Lower lobe of right lung (tissue), 2 donors: Measurements from ENCODE around the gene TMEM131. TPM values are rescaled to one million over a fixed set of nuclear protein-coding genes. Genes with fewer than 3 reads are reported as not detected.

ENCODE experiments used
- ATAC-seq, 2 donors: fragments of 200-7000 bp; cut with Tn5 transposase; one replicate each; pipeline ENCODE4 v1.9.1; 2020 to 2022; ENCODE audit warnings: mild to moderate bottlenecking in 2 of 2, moderate library complexity in 2 of 2
- DNase-seq: peaks from one replicate; pipeline ENCODE4 v3.0.0-alpha.2; 2020
- H3K27ac ChIP-seq: fragments of 200-600 bp; one replicate; pipeline ENCODE4 v1.8.0; 2022
- H3K27me3 ChIP-seq: fragments of 200-600 bp; one replicate; pipeline ENCODE4 v1.8.0; 2022; ENCODE audit warnings: low read depth
- H3K36me3 ChIP-seq: fragments of 200-600 bp; one replicate; pipeline ENCODE4 v1.8.0; 2022; ENCODE audit warnings: mild to moderate bottlenecking
- H3K4me1 ChIP-seq: fragments of 200-600 bp; one replicate; pipeline ENCODE4 v1.8.0; 2022
- H3K4me3 ChIP-seq: fragments of 200-600 bp; one replicate; pipeline ENCODE4 v1.8.0; 2022; ENCODE audit warnings: mild to moderate bottlenecking
- H3K9me3 ChIP-seq: fragments of 200-600 bp; one replicate; pipeline ENCODE4 v1.8.0; 2022
- CTCF ChIP-seq: fragments of 200-600 bp; IDR thresholded peaks from one replicate; pipeline ENCODE4 v1.8.0; 2022; ENCODE audit warnings: antibody characterized with exemption, mild to moderate bottlenecking
- intact Hi-C: fragments of 100-400 bp; cut with DNase I; formaldehyde crosslinking; loops from one replicate; pipeline ENCODE4 v1.11.0; 2022
- total RNA-seq: library from RNA; stranded (reverse); fragmentation: NEBNext Ultra II Directional; extraction: Animal tissue kit (Norgen Biotek cat#: 25700); gene quantifications from one replicate; pipeline ENCODE4 v1.2.1, GENCODE V29; 2021
- donor health status: DM: no; HTN: yes; CAD: no; lungs with severe emphysema.

The TMEM131 gene
- total RNA-seq, 1 donor from 2014 or later, result 42.2 TPM

DNA sequence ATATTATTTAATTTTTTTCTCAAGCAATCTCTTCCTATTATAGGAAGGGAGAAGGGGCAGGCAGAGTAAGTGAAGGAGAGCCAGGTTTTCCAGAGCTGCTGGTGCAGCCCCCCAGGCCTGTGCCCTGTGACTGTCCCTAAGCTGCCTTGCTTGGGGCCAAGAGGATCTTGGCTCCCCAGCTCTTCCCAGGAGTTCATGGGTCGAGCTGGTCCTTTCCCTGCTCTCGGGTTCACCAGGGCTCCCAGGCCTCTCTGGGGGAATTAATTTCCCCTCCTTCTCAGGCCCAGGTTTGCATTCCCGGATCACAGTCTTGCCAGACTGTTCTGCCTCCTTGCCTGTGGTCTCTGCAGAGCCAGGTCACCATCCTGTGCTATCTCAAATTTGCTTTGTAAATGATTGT is 12.7 kb upstream of the TMEM131 start:
- Histone ChIP-seq H3K27me3 (no peaks in the 10 kb centered on the region), H3K9me3 (no peaks in the 10 kb centered on the region), H3K4me1 (peaks cover 14% of the 10 kb centered on the region), H3K27ac (no peak overlapping the region), H3K36me3 (no peaks in the 10 kb centered on the region), H3K4me3 (no peak overlapping the region)
- intact Hi-C loops, result no loop called here
- no peak for TF ChIP-seq CTCF
- DNase-seq, result no peak
- no peak for ATAC-seq

GRCh38 chr2:98006378-98006777 is 10.6 kb upstream of the TMEM131 start:
- DNase-seq (no peak), ATAC-seq (no peak)
- Histone ChIP-seq H3K27ac (no peak overlapping the region), H3K27me3 (no peaks in the 10 kb centered on the region), H3K36me3 (no peaks in the 10 kb centered on the region), H3K4me3 (no peak overlapping the region), H3K4me1 (peaks cover 9% of the 10 kb centered on the region), H3K9me3 (no peaks in the 10 kb centered on the region)
- no peak for TF ChIP-seq CTCF
- intact Hi-C loops, result no loop called here

DNA sequence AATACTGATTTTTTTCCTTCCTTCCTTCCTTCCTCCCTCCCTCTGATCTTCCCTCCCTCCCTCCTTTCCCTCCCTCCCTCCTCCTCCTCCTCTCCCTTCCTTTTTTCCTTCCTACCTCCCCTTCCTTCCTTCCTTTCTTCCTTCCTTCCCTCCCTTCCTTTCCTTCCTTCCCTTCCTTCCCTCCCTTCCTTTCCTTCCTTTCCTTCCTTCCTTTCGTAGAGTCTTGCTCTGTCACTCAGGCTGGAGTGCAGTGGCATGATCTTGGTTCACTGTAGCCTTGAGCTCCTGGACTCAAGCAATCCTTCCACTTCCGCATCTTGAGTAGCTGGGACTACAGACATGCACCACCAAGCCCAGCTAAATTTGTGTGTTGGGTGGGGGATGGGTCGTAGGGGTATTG is 8.9 kb upstream of the TMEM131 start:
- no peak overlapping the region for H3K27ac ChIP-seq
- intact Hi-C loops, result no loop called here
- ATAC-seq, result no peak
- no peak for TF ChIP-seq CTCF
- H3K36me3 ChIP-seq, result no peaks in the 10 kb centered on the region
- H3K27me3 ChIP-seq, result no peaks in the 10 kb centered on the region
- H3K9me3 ChIP-seq, result no peaks in the 10 kb centered on the region
- H3K4me1 ChIP-seq, result no peaks in the 10 kb centered on the region
- no peak for DNase-seq
- no peak overlapping the region for H3K4me3 ChIP-seq

GRCh38 chr2:98004047-98004446 is 8.3 kb upstream of the TMEM131 start:
- Histone ChIP-seq H3K4me1 (no peaks in the 10 kb centered on the region), H3K4me3 (no peak overlapping the region), H3K9me3 (no peaks in the 10 kb centered on the region), H3K27ac (no peak overlapping the region), H3K36me3 (no peaks in the 10 kb centered on the region), H3K27me3 (no peaks in the 10 kb centered on the region)
- TF ChIP-seq CTCF, result no peak
- DNase-seq (no peak), ATAC-seq (no peak)
- intact Hi-C loops, result no loop called here

DNA sequence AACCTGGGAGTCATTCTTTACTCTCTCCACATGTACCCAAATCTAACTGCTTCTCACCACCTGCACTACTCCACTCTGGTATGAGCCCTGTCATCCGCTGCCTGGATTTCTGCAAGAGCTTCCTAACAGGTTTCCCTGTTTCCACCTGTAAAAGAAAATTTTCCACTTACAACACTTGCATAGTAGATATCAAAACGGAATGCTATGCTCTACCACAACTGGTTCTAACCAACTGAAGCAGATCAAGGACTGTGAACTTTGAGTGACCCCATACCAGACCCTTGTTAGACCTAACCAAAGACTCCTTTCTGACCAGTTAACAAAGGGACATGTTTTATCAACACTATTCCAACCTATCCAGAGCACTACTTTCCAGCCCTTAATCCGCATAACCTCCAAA is 3.8 kb upstream of the TMEM131 start:
- no peak for DNase-seq
- H3K4me3 ChIP-seq, result no peak overlapping the region
- H3K27me3 ChIP-seq, result no peaks in the 10 kb centered on the region
- H3K36me3 ChIP-seq, result no peaks in the 10 kb centered on the region
- ATAC-seq, result no peak
- intact Hi-C loops, result no loop called here
- H3K4me1 ChIP-seq, result peaks cover 8% of the 10 kb centered on the region
- TF ChIP-seq CTCF, result no peak
- H3K9me3 ChIP-seq, result no peaks in the 10 kb centered on the region
- no peak overlapping the region for H3K27ac ChIP-seq

- H3K36me3 ChIP-seq, result no peaks in the 10 kb centered on the region
- peaks cover 18% of the 10 kb centered on the region for H3K4me1 ChIP-seq
- no peak overlapping the region for H3K4me3 ChIP-seq
- no peak for ATAC-seq
- no peak for TF ChIP-seq CTCF
- no peak for DNase-seq
- intact Hi-C loops, result no loop called here
- H3K27ac ChIP-seq, result no peak overlapping the region
- no peaks in the 10 kb centered on the region for H3K27me3 ChIP-seq
- H3K9me3 ChIP-seq, result no peaks in the 10 kb centered on the region
These were observed 2.8 kb upstream of the TMEM131 start for GRCh38 chr2:97998431-97999005.
